ENCODE data around the gene MBTD1.

The MBTD1 gene

DNA sequence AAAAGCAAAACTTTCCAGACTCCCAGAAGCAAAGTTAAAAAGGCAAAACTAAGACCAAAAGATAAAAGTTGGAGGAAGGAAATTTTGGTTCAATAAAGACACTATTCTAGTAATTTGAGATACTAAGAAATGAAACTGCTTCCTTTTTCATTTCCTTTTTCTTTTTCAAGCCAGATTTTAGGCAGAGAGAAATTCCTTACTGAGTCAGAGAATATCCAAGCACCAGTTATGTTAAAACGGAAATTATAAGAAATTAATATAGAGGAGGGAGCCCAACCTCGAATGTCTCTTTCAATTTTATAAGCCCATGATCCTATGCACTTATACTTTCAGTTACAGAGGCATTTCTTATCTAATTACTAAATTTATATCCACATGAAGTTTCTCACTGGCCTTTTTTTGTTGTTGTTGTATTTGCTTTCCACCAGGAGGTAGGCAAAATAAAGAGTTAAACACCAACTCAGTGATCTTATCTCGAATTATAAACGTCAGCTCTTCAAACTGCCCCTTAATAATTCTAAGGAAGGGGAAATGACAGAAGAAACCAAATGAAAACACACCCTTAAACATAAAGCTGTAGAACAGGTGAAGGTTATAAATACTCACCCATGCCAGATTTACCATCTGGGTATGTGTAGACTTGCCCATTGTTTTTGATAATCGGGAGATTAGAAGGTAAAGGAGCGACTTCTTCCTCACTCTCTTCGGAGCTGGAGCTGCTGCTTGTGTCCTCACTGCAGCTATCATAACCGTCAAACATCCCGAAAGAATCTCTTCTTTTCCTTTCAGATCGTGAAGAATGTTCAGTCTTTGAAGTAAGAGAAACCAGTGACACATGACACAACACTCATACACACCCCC, 35.2 kb downstream of the MBTD1 start:
- no peak overlapping the region for H3K4me3 ChIP-seq (ENCODE audit: low read depth, low read length)
- H2BK5ac ChIP-seq (ENCODE audit: low read depth, low read length, poor library complexity): no peak overlapping the region
- no peak for DNase-seq
- no peak overlapping the region for H2BK120ac ChIP-seq (ENCODE audit: insufficient read depth, low read length, poor library complexity)
- H3K18ac ChIP-seq (ENCODE audit: low read length): no peak overlapping the region
- no peaks in the 10 kb centered on the region for H3K4me1 ChIP-seq (ENCODE audit: control insufficient read depth in 1 of 2, insufficient read depth in 2 of 2, low read length in 2 of 2)
- no peak overlapping the region for H3K27ac ChIP-seq (ENCODE audit: low read depth, low read length)
- H3K4ac ChIP-seq (ENCODE audit: low read depth, low read length): no peak overlapping the region
- H3K79me2 ChIP-seq (ENCODE audit: control insufficient read depth, insufficient read depth, low read length, poor library complexity): no peaks in the 10 kb centered on the region
- no peak overlapping the region for H4K91ac ChIP-seq (ENCODE audit: low read depth, low read length)
- no peak overlapping the region for H3K23ac ChIP-seq (ENCODE audit: low read length)
- H3K27me3 ChIP-seq (ENCODE audit: insufficient read depth, low read length): no peaks in the 10 kb centered on the region
- H3K9me3 ChIP-seq (ENCODE audit: insufficient read depth, low read depth, low read length): no peaks in the 10 kb centered on the region
- no peak overlapping the region for H2AFZ ChIP-seq (ENCODE audit: insufficient read depth, low read length, poor library complexity)
- no peak overlapping the region for H3K14ac ChIP-seq (ENCODE audit: low read length)
- H4K8ac ChIP-seq (ENCODE audit: low read depth, low read length): no peak overlapping the region
- H3K4me2 ChIP-seq (ENCODE audit: low read length): no peak overlapping the region
- H2AK5ac ChIP-seq (ENCODE audit: low read length): no peak overlapping the region
- H3K9ac ChIP-seq (ENCODE audit: low read length): no peak overlapping the region
- H3K79me1 ChIP-seq (ENCODE audit: low read length): no peaks in the 10 kb centered on the region
- no peak overlapping the region for H4K12ac ChIP-seq (ENCODE audit: low read depth, low read length)
- peaks cover 6 to 13% of the 10 kb centered on the region in 2 experiments for H3K36me3 ChIP-seq (ENCODE audit: control insufficient read depth in 1 of 2, insufficient read depth in 2 of 2, low read length in 2 of 2)
- WGBS (ENCODE audit: extremely low coverage, insufficient coverage, insufficient read length): no CpG with 5 or more reads among the region's 10 CpGs
- H2BK12ac ChIP-seq (ENCODE audit: low read length): no peak overlapping the region

DNA sequence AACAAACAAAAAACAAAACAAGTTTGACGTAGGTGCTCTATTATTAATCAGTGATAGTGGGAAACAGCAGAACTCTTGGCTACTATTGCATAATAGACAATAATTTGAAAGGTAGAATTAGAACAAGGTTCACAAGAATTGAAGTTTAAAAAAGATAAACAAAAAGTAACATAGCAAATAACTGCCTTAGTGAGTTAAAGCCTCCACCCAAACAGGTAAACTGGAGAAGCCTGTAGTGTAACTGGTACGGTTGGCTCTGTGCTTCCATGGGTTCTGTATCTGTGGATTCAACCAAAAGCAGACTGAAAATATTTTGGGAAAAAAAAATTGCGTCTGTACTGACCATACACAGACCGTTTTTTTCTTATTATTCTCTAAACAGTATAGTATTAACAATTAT, 38.5 kb downstream of the MBTD1 start:
- H4K8ac ChIP-seq (ENCODE audit: low read depth, low read length): no peak overlapping the region
- no peak overlapping the region for H2BK5ac ChIP-seq (ENCODE audit: low read depth, low read length, poor library complexity)
- H2BK12ac ChIP-seq (ENCODE audit: low read length): no peak overlapping the region
- H3K14ac ChIP-seq (ENCODE audit: low read length): no peak overlapping the region
- H3K4me2 ChIP-seq (ENCODE audit: low read length): no peak overlapping the region
- no peak overlapping the region for H3K4ac ChIP-seq (ENCODE audit: low read depth, low read length)
- no peaks in the 10 kb centered on the region for H3K79me1 ChIP-seq (ENCODE audit: low read length)
- no peak for DNase-seq
- H3K9me3 ChIP-seq (ENCODE audit: insufficient read depth, low read depth, low read length): no peaks in the 10 kb centered on the region
- no peak overlapping the region for H3K4me3 ChIP-seq (ENCODE audit: low read depth, low read length)
- no peaks in the 10 kb centered on the region for H3K4me1 ChIP-seq (ENCODE audit: control insufficient read depth in 1 of 2, insufficient read depth in 2 of 2, low read length in 2 of 2)
- H3K18ac ChIP-seq (ENCODE audit: low read length): no peak overlapping the region
- H3K36me3 ChIP-seq (ENCODE audit: control insufficient read depth in 1 of 2, insufficient read depth in 2 of 2, low read length in 2 of 2): peaks cover 11 to 18% of the 10 kb centered on the region in 2 experiments
- no peak overlapping the region for H2BK120ac ChIP-seq (ENCODE audit: insufficient read depth, low read length, poor library complexity)
- no peak overlapping the region for H2AK5ac ChIP-seq (ENCODE audit: low read length)
- H3K27me3 ChIP-seq (ENCODE audit: insufficient read depth, low read length): no peaks in the 10 kb centered on the region
- no peak overlapping the region for H4K91ac ChIP-seq (ENCODE audit: low read depth, low read length)
- H3K23ac ChIP-seq (ENCODE audit: low read length): no peak overlapping the region
- H2AFZ ChIP-seq (ENCODE audit: insufficient read depth, low read length, poor library complexity): no peak overlapping the region
- H3K9ac ChIP-seq (ENCODE audit: low read length): no peak overlapping the region
- WGBS (ENCODE audit: extremely low coverage, insufficient coverage, insufficient read length): no CpG with 5 or more reads among the region's 4 CpGs
- no peaks in the 10 kb centered on the region for H3K79me2 ChIP-seq (ENCODE audit: control insufficient read depth, insufficient read depth, low read length, poor library complexity)
- H3K27ac ChIP-seq (ENCODE audit: low read depth, low read length): no peak overlapping the region
- no peak overlapping the region for H4K12ac ChIP-seq (ENCODE audit: low read depth, low read length)

DNA sequence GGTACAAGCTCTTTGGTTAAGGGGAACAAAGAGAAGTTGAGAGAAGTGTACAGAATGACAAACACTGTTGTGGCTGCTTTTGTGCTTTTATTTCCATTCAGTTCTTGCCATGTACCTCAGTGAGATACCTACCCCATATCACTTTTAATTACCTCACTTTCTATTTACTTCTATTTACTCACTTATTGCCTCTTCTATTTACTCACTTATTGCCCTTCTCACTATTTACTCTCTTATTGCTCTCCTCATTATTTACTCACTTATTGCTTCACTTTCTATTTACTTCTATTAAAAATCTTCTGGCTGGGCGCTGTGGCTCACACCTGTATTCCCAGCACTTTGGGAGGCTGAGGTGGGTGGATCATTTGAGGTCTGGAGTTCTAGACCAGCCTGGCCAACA, 41.9 kb downstream of the MBTD1 start:
- no peaks in the 10 kb centered on the region for H3K4me1 ChIP-seq (ENCODE audit: control insufficient read depth in 1 of 2, insufficient read depth in 2 of 2, low read length in 2 of 2)
- H3K4me2 ChIP-seq (ENCODE audit: low read length): no peak overlapping the region
- no peaks in the 10 kb centered on the region for H3K79me1 ChIP-seq (ENCODE audit: low read length)
- no peak overlapping the region for H2AK5ac ChIP-seq (ENCODE audit: low read length)
- no peak overlapping the region for H2BK120ac ChIP-seq (ENCODE audit: insufficient read depth, low read length, poor library complexity)
- H3K36me3 ChIP-seq (ENCODE audit: control insufficient read depth in 1 of 2, insufficient read depth in 2 of 2, low read length in 2 of 2): peaks cover 8 to 16% of the 10 kb centered on the region in 2 experiments
- no peak overlapping the region for H4K91ac ChIP-seq (ENCODE audit: low read depth, low read length)
- H2BK12ac ChIP-seq (ENCODE audit: low read length): no peak overlapping the region
- WGBS (ENCODE audit: extremely low coverage, insufficient coverage, insufficient read length): no CpG with 5 or more reads among the region's 1 CpG
- H3K9ac ChIP-seq (ENCODE audit: low read length): no peak overlapping the region
- H3K27me3 ChIP-seq (ENCODE audit: insufficient read depth, low read length): no peaks in the 10 kb centered on the region
- no peak for DNase-seq
- H3K79me2 ChIP-seq (ENCODE audit: control insufficient read depth, insufficient read depth, low read length, poor library complexity): no peaks in the 10 kb centered on the region
- no peak overlapping the region for H4K12ac ChIP-seq (ENCODE audit: low read depth, low read length)
- no peak overlapping the region for H3K4ac ChIP-seq (ENCODE audit: low read depth, low read length)
- no peak overlapping the region for H3K27ac ChIP-seq (ENCODE audit: low read depth, low read length)
- no peak overlapping the region for H3K23ac ChIP-seq (ENCODE audit: low read length)
- no peak overlapping the region for H4K8ac ChIP-seq (ENCODE audit: low read depth, low read length)
- H3K4me3 ChIP-seq (ENCODE audit: low read depth, low read length): no peak overlapping the region
- no peak overlapping the region for H2AFZ ChIP-seq (ENCODE audit: insufficient read depth, low read length, poor library complexity)
- no peak overlapping the region for H3K18ac ChIP-seq (ENCODE audit: low read length)
- no peak overlapping the region for H2BK5ac ChIP-seq (ENCODE audit: low read depth, low read length, poor library complexity)
- no peak overlapping the region for H3K14ac ChIP-seq (ENCODE audit: low read length)
- H3K9me3 ChIP-seq (ENCODE audit: insufficient read depth, low read depth, low read length): no peaks in the 10 kb centered on the region

DNA sequence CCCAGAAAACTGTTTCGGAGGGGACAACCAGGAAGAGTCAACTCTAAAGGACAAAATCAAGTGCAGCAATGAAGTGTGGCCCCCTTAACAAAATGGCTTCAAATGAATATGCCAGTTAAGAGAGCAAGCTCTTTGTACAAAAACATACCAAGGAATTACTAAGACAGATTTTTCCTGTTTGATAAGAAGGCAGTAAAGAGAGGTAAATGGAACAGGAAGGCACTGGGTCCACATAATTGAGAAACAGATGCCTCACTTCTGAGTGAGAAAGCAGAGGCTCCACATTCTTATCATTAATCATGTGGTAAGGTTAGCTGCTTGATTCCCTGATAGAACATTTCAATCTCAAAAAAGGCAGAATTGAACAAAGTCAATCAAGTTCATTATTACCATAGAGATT, 44.9 kb downstream of the MBTD1 start:
- H3K23ac ChIP-seq (ENCODE audit: low read length): no peak overlapping the region
- no peak overlapping the region for H2BK5ac ChIP-seq (ENCODE audit: low read depth, low read length, poor library complexity)
- no peak overlapping the region for H3K4ac ChIP-seq (ENCODE audit: low read depth, low read length)
- H3K4me2 ChIP-seq (ENCODE audit: low read length): no peak overlapping the region
- H2BK120ac ChIP-seq (ENCODE audit: insufficient read depth, low read length, poor library complexity): no peak overlapping the region
- H2AK5ac ChIP-seq (ENCODE audit: low read length): no peak overlapping the region
- H3K27me3 ChIP-seq (ENCODE audit: insufficient read depth, low read length): no peaks in the 10 kb centered on the region
- H3K9me3 ChIP-seq (ENCODE audit: insufficient read depth, low read depth, low read length): no peaks in the 10 kb centered on the region
- H3K36me3 ChIP-seq (ENCODE audit: control insufficient read depth in 1 of 2, insufficient read depth in 2 of 2, low read length in 2 of 2): peaks cover 9 to 15% of the 10 kb centered on the region in 2 experiments
- no CpG with 5 or more reads among the region's 1 CpG for WGBS (ENCODE audit: extremely low coverage, insufficient coverage, insufficient read length)
- no peak overlapping the region for H3K14ac ChIP-seq (ENCODE audit: low read length)
- H2AFZ ChIP-seq (ENCODE audit: insufficient read depth, low read length, poor library complexity): no peak overlapping the region
- H3K4me3 ChIP-seq (ENCODE audit: low read depth, low read length): no peak overlapping the region
- H4K91ac ChIP-seq (ENCODE audit: low read depth, low read length): no peak overlapping the region
- H3K79me1 ChIP-seq (ENCODE audit: low read length): no peaks in the 10 kb centered on the region
- no peak overlapping the region for H3K27ac ChIP-seq (ENCODE audit: low read depth, low read length)
- H3K79me2 ChIP-seq (ENCODE audit: control insufficient read depth, insufficient read depth, low read length, poor library complexity): no peaks in the 10 kb centered on the region
- DNase-seq: peak in 1 of 2 donors; percentile 18
- H3K4me1 ChIP-seq (ENCODE audit: control insufficient read depth in 1 of 2, insufficient read depth in 2 of 2, low read length in 2 of 2): no peaks in the 10 kb centered on the region
- H2BK12ac ChIP-seq (ENCODE audit: low read length): no peak overlapping the region
- H4K12ac ChIP-seq (ENCODE audit: low read depth, low read length): no peak overlapping the region
- no peak overlapping the region for H4K8ac ChIP-seq (ENCODE audit: low read depth, low read length)
- no peak overlapping the region for H3K9ac ChIP-seq (ENCODE audit: low read length)
- H3K18ac ChIP-seq (ENCODE audit: low read length): no peak overlapping the region
